Mesothelial cell of epicardium (in vitro differentiated cells): ENCODE data around the gene MTHFD1. TPM values are rescaled to one million over a fixed set of nuclear protein-coding genes. Genes with fewer than 3 reads are reported as not detected.

Source experiments
- DNase-seq, 2 experiments: peaks; one replicate each; pipeline ENCODE4 v3.0.0; 2021; ENCODE audit warnings: low spot score in 2 of 2; ENCODE audit not compliant: unreplicated experiment in 2 of 2
- H3K27ac Mint-ChIP-seq: 2 replicates; pipeline ENCODE4 v1.8.0; 2021; ENCODE audit warnings: mixed read lengths
- H3K27me3 Mint-ChIP-seq: 2 replicates; pipeline ENCODE4 v1.8.0; 2021; ENCODE audit warnings: low read depth, mixed read lengths
- H3K36me3 Mint-ChIP-seq: 2 replicates; pipeline ENCODE4 v1.8.0; 2021; ENCODE audit warnings: mixed read lengths
- H3K4me1 Mint-ChIP-seq: 2 replicates; pipeline ENCODE4 v1.8.0; 2021; ENCODE audit warnings: mixed read lengths
- H3K4me3 Mint-ChIP-seq: 2 replicates; pipeline ENCODE4 v1.8.0; 2021; ENCODE audit warnings: mild to moderate bottlenecking, moderate library complexity, mixed read lengths
- H3K9me3 Mint-ChIP-seq: 2 replicates; pipeline ENCODE4 v1.8.0; 2021; ENCODE audit warnings: mixed read lengths
- CTCF ChIP-seq: fragments of 200-600 bp; sonication (generic); IDR thresholded peaks from one replicate; pipeline ENCODE4 v1.5.0; 2021; ENCODE audit warnings: antibody characterized with exemption; ENCODE audit not compliant: unreplicated experiment
- total RNA-seq: library from RNA; stranded (reverse); gene quantifications from 3 replicates; pipeline ENCODE4 v1.2.1, GENCODE V29; 2021

The MTHFD1 gene
- total RNA-seq, 1 donor from 2014 or later, result 43.3 TPM

- no peaks in the 10 kb centered on the region for H3K36me3 Mint-ChIP-seq
- no peak for TF ChIP-seq CTCF
- H3K27ac Mint-ChIP-seq, result no peak overlapping the region
- no peaks in the 10 kb centered on the region for H3K27me3 Mint-ChIP-seq
- H3K4me3 Mint-ChIP-seq, result no peak overlapping the region
- DNase-seq, result no peak
- H3K9me3 Mint-ChIP-seq, result no peaks in the 10 kb centered on the region
- H3K4me1 Mint-ChIP-seq, result peaks cover 12% of the 10 kb centered on the region
These were observed 87.6 kb downstream of the MTHFD1 start for GRCh38 chr14:64475585-64476273.

GRCh38 chr14:64476438-64476837 is 88.3 kb downstream of the MTHFD1 start:
- H3K9me3 Mint-ChIP-seq, result no peaks in the 10 kb centered on the region
- peaks cover 11% of the 10 kb centered on the region for H3K4me1 Mint-ChIP-seq
- no peak overlapping the region for H3K4me3 Mint-ChIP-seq
- TF ChIP-seq CTCF, result no peak
- no peaks in the 10 kb centered on the region for H3K27me3 Mint-ChIP-seq
- H3K27ac Mint-ChIP-seq, result no peak overlapping the region
- H3K36me3 Mint-ChIP-seq, result no peaks in the 10 kb centered on the region
- DNase-seq, result no peak

- TF ChIP-seq CTCF, result peak; percentile 25
- H3K9me3 Mint-ChIP-seq, result no peaks in the 10 kb centered on the region
- no peak overlapping the region for H3K4me3 Mint-ChIP-seq
- no peak for DNase-seq
- no peaks in the 10 kb centered on the region for H3K27me3 Mint-ChIP-seq
- H3K27ac Mint-ChIP-seq, result no peak overlapping the region
- H3K4me1 Mint-ChIP-seq, result peaks cover 3% of the 10 kb centered on the region
- H3K36me3 Mint-ChIP-seq, result no peaks in the 10 kb centered on the region
These were observed 90.6 kb downstream of the MTHFD1 start for GRCh38 chr14:64478634-64479250.

GRCh38 chr14:64488590-64489099 is 100.5 kb downstream of the MTHFD1 start:
- peaks cover 20% of the 10 kb centered on the region for H3K36me3 Mint-ChIP-seq
- H3K27me3 Mint-ChIP-seq, result no peaks in the 10 kb centered on the region
- DNase-seq, result no peak
- H3K4me3 Mint-ChIP-seq, result no peak overlapping the region
- no peak overlapping the region for H3K27ac Mint-ChIP-seq
- H3K4me1 Mint-ChIP-seq, result peaks cover 7% of the 10 kb centered on the region
- no peak for TF ChIP-seq CTCF
- no peaks in the 10 kb centered on the region for H3K9me3 Mint-ChIP-seq

- no peak overlapping the region for H3K27ac Mint-ChIP-seq
These were observed 103.5 kb downstream of the MTHFD1 start for GRCh38 chr14:64491637-64492036.

More at GRCh38 chr14:64491637-64492036, 103.5 kb downstream of the MTHFD1 start:
- H3K4me3 Mint-ChIP-seq, result no peak overlapping the region
- H3K27me3 Mint-ChIP-seq, result no peaks in the 10 kb centered on the region
- peaks cover 8% of the 10 kb centered on the region for H3K4me1 Mint-ChIP-seq
- H3K9me3 Mint-ChIP-seq, result no peaks in the 10 kb centered on the region
- TF ChIP-seq CTCF, result no peak
- H3K36me3 Mint-ChIP-seq, result peaks cover 22% of the 10 kb centered on the region
- DNase-seq, result no peak
